ENCODE data around the gene BAD. TPM values are rescaled to one million over a fixed set of nuclear protein-coding genes. Genes with fewer than 3 reads are reported as not detected.

The BAD gene
- total and polyA plus RNA-seq, 8 donors: 40.4 to 343 (median 105) TPM

DNA sequence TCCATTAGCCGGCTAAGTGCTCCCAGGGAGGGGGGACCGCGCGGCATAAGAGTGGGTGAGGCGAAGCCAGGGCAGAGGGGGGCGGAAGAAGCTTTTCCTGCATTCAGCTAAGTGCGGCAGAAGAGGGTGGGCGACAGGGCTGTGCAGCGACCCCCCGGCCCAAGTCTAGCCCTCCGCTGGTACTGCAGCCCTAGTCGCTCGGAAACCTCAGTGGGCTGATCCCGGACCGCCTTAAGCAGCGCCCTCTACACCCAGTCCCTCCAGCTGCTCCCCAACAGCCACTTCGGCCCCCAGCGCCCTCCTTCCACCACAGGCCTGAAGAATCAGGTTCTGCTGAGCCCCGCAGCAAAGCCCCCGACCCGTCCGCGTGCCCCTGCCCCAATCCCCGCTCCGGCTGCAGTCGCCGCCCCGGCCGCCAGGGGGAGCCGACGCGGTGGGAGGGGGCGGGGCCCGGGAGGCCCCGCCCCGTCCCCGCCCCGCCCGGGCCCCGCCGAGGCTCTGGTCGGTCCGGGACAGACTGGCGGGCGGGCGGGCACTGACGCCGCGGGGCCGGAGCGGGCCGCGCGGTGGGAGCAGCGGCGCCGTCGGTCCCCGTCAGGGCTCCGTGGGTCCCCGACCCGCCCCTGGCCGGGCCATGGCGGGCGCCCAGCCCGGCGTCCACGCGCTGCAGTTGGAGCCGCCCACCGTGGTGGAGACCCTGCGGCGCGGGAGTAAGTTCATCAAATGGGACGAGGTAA is 33.3 kb downstream of the BAD start, which contains the start of gene PLCB3:
Gene PLCB3 (plus strand): TSS at position 515 of the 737 bp plus-strand sequence. CDS start 120 bp downstream, at position 635.
- peak; percentile 71 to 75 for DNase-seq
- intact Hi-C loops (cut with DNase I; ENCODE audit: low total_unique reads): no loop called here
- Histone ChIP-seq H3K4me1 (peaks cover 22 to 53% (median 47%) of the 10 kb centered on the region in 4 donors), H3K36me3 (peaks cover 19 to 21% (median 20%) of the 10 kb centered on the region in 4 donors), H3K27me3 (no peaks in the 10 kb centered on the region), H3K9me3 (no peaks in the 10 kb centered on the region), H3K4me3 (peak within 1 kb of the TSS; percentile 80 to 86 (median 84)), H3K27ac (peak within 1 kb of the TSS; percentile 77 to 89 (median 81))
- WGBS, 5 donors: 0 to 1% (median 0%) methylated on average over 5 to 75 of the region's 75 CpGs
- TF ChIP-seq, protein P1, sequence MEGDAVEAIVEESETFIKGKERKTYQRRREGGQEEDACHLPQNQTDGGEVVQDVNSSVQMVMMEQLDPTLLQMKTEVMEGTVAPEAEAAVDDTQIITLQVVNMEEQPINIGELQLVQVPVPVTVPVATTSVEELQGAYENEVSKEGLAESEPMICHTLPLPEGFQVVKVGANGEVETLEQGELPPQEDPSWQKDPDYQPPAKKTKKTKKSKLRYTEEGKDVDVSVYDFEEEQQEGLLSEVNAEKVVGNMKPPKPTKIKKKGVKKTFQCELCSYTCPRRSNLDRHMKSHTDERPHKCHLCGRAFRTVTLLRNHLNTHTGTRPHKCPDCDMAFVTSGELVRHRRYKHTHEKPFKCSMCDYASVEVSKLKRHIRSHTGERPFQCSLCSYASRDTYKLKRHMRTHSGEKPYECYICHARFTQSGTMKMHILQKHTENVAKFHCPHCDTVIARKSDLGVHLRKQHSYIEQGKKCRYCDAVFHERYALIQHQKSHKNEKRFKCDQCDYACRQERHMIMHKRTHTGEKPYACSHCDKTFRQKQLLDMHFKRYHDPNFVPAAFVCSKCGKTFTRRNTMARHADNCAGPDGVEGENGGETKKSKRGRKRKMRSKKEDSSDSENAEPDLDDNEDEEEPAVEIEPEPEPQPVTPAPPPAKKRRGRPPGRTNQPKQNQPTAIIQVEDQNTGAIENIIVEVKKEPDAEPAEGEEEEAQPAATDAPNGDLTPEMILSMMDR (IDR thresholded peaks at IDR 0.05): peak in 5 of 7 experiments; percentile 37 to 99 (median 78)
- peak in 1 of 3 donors; percentile 66 for TF ChIP-seq POLR2AphosphoS5 (IDR thresholded peaks at IDR 0.05)
- TF ChIP-seq POLR2A (IDR thresholded peaks at IDR 0.05): no peak

- Histone ChIP-seq H3K27ac (peak overlapping the region in 2 of 5 donors; percentile 86 to 89), H3K4me3 (peak overlapping the region; percentile 80 to 86 (median 84)), H3K9me3 (no peaks in the 10 kb centered on the region), H3K4me1 (peaks cover 28 to 60% (median 54%) of the 10 kb centered on the region in 4 donors), H3K36me3 (peaks cover 12 to 14% (median 13%) of the 10 kb centered on the region in 4 donors), H3K27me3 (no peaks in the 10 kb centered on the region)
- no peak for DNase-seq
- TF ChIP-seq EP300 (IDR thresholded peaks at IDR 0.05) (no peak), POLR2AphosphoS5 (IDR thresholded peaks at IDR 0.05) (no peak), POLR2A (IDR thresholded peaks at IDR 0.05) (no peak)
- TF ChIP-seq, protein P1 (IDR thresholded peaks at IDR 0.05): no peak
- WGBS, 5 donors: 21 to 33% (median 26%) methylated on average over 9 to 13 of the region's 13 CpGs
- intact Hi-C loops (cut with DNase I; ENCODE audit: low total_unique reads): no loop called here
Observed at GRCh38 chr11:64250415-64251015, 34.0 kb downstream of the BAD start.

GRCh38 chr11:64249563-64250414 is 34.7 kb downstream of the BAD start:
- no peak overlapping the region for H3K27ac ChIP-seq
- H3K4me1 ChIP-seq: peaks cover 36 to 67% (median 61%) of the 10 kb centered on the region in 4 donors
- WGBS, 5 donors: 80 to 87% (median 85%) methylated on average over 7 to 8 of the region's 8 CpGs
- TF ChIP-seq POLR2AphosphoS5 (IDR thresholded peaks at IDR 0.05): no peak
- TF ChIP-seq EP300 (IDR thresholded peaks at IDR 0.05): no peak
- TF ChIP-seq, protein P1 (IDR thresholded peaks at IDR 0.05): no peak
- TF ChIP-seq POLR2A (IDR thresholded peaks at IDR 0.05): no peak
- no peaks in the 10 kb centered on the region for H3K27me3 ChIP-seq
- DNase-seq: no peak
- H3K4me3 ChIP-seq: no peak overlapping the region
- peaks cover 5 to 7% (median 6%) of the 10 kb centered on the region in 4 donors for H3K36me3 ChIP-seq
- no peaks in the 10 kb centered on the region for H3K9me3 ChIP-seq
- intact Hi-C loops (cut with DNase I; ENCODE audit: low total_unique reads): no loop called here

DNA sequence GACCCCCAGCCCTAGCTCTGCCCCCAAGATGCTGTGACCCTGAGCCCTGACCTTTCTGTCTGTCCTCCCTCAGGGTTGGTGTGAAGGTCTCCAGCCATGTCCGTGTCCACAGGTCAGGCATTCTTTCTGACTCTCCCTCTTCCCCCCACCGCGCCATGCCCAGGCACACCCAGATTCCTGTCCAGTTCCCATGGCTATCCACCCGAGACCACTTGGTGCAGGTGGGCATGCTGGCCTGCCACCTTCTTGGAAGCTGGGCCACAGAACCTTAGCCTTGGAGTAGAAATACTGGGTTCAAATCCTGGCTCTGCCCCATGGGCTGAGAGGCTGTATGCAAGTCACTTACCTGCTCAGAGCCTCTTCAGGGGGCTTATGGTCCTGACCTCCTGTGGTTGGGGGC is 35.4 kb downstream of the BAD start:
- Histone ChIP-seq H3K36me3 (peaks cover 3 to 5% (median 4%) of the 10 kb centered on the region in 4 donors), H3K27me3 (no peaks in the 10 kb centered on the region), H3K27ac (no peak overlapping the region), H3K9me3 (no peaks in the 10 kb centered on the region), H3K4me1 (peaks cover 36 to 70% (median 66%) of the 10 kb centered on the region in 4 donors), H3K4me3 (no peak overlapping the region)
- WGBS, 5 donors: 89 to 95% (median 95%) methylated on average over 3 to 4 of the region's 4 CpGs
- TF ChIP-seq POLR2AphosphoS5 (IDR thresholded peaks at IDR 0.05) (no peak), POLR2A (IDR thresholded peaks at IDR 0.05) (no peak), EP300 (IDR thresholded peaks at IDR 0.05) (no peak)
- TF ChIP-seq, protein P1 (IDR thresholded peaks at IDR 0.05): no peak
- no peak for DNase-seq
- intact Hi-C loops (cut with DNase I; ENCODE audit: low total_unique reads): no loop called here

All from stomach (tissue), 9 donors.